ENCODE data around the gene SKIDA1. TPM values are rescaled to one million over a fixed set of nuclear protein-coding genes. Genes with fewer than 3 reads are reported as not detected.
"Not testable (repeated sequence)": the region's sequence is repeated elsewhere in the genome, so short reads cannot be mapped to it uniquely, and the experiment has no call there.

The SKIDA1 gene
- 1 to 10 TPM in 1 of 2 donors, under 1 TPM in 1; 0.33 to 1.2 TPM for total RNA-seq
- long read RNA-seq, donor 1: 0 reads
- long read RNA-seq, donor 2, partial matches to known transcripts: 0 of 1 reads
- long read RNA-seq, donor 2, other reads (novel, unspliced or antisense): 0 of 1 reads

DNA sequence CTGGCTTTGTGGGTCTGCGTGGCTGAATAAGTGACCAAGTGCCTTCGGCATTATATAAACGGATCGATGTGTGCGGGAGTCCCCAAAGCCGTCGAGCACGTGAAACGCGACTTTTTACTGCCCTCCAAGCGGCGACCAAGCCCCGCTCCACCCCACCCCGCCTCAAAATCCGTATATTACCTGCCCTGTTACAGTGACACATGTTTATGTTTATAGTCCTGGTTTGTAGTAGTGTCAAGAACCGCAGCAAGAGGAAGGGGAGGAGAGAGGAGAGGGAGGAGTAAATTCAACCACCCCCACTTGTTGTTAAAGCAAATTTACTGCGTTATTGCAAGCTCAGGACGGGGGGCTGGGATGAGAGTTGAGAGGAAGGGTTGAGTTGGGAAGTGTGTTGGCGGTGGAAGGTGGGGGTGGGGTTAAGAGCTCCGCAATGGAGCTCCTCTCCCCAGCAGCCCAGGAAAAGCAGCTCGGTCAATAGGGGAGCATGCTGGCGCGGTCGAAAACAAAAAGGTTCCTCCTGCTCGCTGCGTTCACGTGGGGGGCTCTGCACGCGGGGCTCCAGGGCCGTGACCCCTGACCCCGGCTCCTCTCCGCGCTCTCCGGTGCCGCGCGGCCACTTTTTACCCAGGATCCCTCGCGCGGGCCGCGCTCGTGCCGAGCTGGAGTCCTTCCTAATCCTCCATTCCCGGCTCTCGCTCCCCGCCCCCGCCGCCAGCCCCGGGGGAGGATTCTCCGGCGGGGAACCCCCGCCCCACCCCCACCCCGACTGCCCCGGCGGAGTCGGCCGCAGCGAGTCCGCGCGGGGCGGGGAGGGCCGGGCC lies at the start of gene SKIDA1:
TSS of gene SKIDA1 (minus strand) at position 316 of the 821 bp plus-strand sequence. CDS start 7,860 bp downstream, outside the sequence.
- DNase-seq (ENCODE audit: low spot score): peak; percentile 96
- intact Hi-C loops (cut with DNase I): no loop called here

GRCh38 chr10:21574514-21574913 lies 49.0 kb upstream of the SKIDA1 start:
- intact Hi-C loops (cut with DNase I); DNase-seq (ENCODE audit: low spot score): not testable (repeated sequence)

GRCh38 chr10:21572578-21572977 lies 47.1 kb upstream of the SKIDA1 start:
- intact Hi-C loops (cut with DNase I): no loop called here
- no peak for DNase-seq (ENCODE audit: low spot score)

DNA sequence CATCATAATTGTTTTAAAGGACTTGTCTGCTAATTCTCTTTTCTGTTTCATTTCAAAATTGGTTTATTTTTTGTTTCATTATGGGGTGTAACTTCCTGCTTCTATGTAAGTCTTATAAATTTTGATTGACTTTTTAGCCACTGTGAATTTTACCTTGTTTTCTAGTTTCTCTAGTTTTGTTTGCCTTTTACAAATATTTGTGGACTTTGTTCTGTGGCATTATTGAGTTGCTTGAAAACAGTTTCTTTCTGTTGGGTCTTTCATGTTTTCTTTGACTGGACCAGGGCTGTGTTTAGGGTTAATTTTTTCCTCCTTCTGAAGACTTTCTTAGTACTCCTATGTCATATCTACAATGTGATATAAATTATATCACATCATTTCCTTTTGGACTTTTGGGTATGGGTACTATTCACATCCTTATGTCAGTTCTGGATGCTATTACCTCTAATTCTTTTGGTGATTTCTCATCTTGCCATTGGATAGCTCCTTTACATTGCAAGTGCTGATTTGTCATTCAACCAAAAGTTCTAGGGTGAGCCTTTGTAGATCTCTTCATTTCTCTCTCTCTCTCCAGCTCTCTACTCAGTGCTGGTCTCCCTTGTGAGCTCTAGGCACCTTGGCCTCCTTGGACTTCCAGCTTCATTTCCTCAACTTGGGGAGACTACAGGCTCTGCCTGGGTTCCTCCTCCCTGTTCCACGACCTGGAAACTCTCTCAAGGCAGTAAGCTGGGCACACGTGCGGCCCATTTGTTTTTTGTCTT lies 45.5 kb upstream of the SKIDA1 start:
- DNase-seq (ENCODE audit: low spot score): no peak
- intact Hi-C loops (cut with DNase I): no loop called here

DNA sequence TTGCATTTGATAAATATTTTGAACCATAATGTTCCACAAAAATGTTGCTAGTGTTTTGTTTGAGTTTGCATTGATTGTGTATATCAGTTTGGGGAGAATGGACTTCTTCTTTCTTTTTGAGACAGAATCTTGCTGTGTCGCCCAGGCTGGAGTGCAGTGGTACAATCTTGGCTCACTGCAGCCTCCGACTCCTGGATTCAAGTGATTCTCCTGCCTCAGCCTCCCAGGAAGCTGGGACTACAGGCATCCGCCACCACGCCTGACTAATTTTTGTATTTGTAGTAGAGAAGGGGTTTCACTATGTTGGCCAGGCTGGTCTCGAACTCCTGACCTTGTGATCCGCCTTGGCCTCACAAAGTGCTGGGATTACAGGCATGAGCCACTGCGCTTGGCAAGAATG lies 33.5 kb upstream of the SKIDA1 start:
- intact Hi-C loops (cut with DNase I); DNase-seq (ENCODE audit: low spot score): not testable (repeated sequence)

DNA sequence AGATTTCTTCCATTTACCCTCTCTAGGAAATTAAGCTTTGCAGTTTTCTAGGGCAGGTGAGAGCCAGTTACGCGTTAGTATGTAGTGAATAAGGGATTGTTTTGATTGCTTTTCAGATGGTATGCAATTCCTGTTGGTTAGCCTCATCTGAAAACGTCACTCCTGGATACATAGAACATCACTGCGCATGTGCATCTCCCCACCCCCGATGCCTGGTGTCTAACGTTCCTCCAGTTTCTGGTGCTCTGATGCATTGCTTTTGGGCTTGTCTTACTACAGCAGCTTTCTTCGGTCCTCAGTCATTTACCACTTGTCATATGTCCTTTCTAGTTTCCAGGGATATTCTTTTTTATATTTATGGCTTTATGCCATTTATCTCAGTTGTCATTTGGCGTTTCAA lies 31.0 kb upstream of the SKIDA1 start:
- intact Hi-C loops (cut with DNase I): no loop called here
- DNase-seq (ENCODE audit: low spot score): no peak

GRCh38 chr10:21552638-21553037 lies 27.2 kb upstream of the SKIDA1 start:
- DNase-seq (ENCODE audit: low spot score): no peak
- intact Hi-C loops (cut with DNase I): no loop called here

GRCh38 chr10:21547246-21547645 lies 21.8 kb upstream of the SKIDA1 start:
- DNase-seq (ENCODE audit: low spot score): no peak
- intact Hi-C loops (cut with DNase I): no loop called here

GRCh38 chr10:21540701-21541100 lies 15.2 kb upstream of the SKIDA1 start:
- intact Hi-C loops (cut with DNase I); DNase-seq (ENCODE audit: low spot score): not testable (repeated sequence)

DNA sequence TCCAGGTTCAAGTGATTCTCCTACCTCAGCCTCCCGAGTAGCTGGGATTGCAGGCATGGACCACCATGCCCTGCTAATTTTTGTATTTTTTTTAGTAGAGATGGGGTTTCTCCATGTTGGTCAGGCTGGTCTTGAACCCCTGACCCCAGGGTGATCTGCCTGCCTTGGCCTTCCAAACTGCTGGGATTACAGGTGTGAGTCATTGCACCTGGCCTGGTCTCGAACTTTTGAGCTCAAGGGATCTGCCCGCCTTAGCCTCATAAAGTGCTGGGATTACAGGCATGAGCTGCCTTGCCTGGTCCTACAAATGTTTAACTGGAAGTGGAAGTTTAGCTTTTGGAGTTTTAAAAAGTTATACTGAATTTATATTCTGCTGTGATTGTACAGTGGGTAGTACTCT lies 11.4 kb upstream of the SKIDA1 start:
- DNase-seq (ENCODE audit: low spot score): no peak
- intact Hi-C loops (cut with DNase I): loop anchor here in 1 of 2 donors (5.0 kb wide), 1 partner anchor 195 kb away; no protein-coding TSS in a partner anchor

- DNase-seq (ENCODE audit: low spot score): not testable (repeated sequence)
- intact Hi-C loops (cut with DNase I): loop anchor here in 1 of 2 donors (5.0 kb wide), 1 partner anchor 196 kb away; no protein-coding TSS in a partner anchor
Observed at GRCh38 chr10:21535976-21536375, 10.5 kb upstream of the SKIDA1 start.

DNA sequence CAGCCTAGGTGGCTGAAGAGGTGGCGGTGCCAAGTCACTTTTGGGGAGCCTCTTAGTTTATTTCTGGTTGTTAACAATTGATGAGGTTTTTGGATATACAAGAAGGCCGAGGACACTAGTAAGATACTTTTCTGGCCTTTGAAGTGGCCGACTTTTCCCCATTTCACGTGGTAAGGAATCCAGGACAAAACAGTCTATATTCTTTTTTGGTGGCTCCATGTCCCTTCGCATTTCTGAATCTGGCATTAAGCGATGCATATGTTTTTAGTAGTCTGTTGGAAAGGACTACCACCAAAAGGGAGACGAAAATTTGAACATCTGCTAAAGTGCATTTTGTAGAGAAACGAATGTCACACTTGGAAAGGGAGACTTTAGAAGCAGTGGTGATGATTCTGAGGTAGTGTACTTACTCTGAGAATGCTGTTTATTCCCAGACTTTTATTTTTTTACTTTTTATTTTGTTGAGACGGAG lies 10.0 kb upstream of the SKIDA1 start:
- DNase-seq (ENCODE audit: low spot score): no peak
- intact Hi-C loops (cut with DNase I): loop anchor here in 1 of 2 donors (5.0 kb wide), 1 partner anchor 197 kb away; no protein-coding TSS in a partner anchor

- intact Hi-C loops (cut with DNase I): loop anchor here in 1 of 2 donors (5.0 kb wide), 1 partner anchor 197 kb away; no protein-coding TSS in a partner anchor
- DNase-seq (ENCODE audit: low spot score): peak; percentile 87
Observed at GRCh38 chr10:21534604-21535493, 9.4 kb upstream of the SKIDA1 start.

DNA sequence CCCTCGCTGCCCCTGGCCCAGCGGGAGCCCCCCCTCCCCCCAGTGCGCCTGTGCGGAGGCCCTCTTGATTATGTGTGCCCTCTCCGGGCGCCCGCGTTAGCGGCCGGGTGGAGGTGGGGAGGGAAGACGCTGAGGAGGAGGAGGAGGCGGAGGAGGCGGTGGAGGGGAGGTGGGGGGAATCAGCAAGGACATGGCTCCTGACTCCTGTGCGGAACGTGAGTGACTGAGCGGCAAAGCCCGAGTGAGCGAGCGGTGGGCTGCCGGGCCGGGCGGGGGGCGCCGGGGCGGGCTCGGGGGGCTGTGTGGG lies 8.8 kb upstream of the SKIDA1 start:
- intact Hi-C loops (cut with DNase I): no loop called here
- no peak for DNase-seq (ENCODE audit: low spot score)

DNA sequence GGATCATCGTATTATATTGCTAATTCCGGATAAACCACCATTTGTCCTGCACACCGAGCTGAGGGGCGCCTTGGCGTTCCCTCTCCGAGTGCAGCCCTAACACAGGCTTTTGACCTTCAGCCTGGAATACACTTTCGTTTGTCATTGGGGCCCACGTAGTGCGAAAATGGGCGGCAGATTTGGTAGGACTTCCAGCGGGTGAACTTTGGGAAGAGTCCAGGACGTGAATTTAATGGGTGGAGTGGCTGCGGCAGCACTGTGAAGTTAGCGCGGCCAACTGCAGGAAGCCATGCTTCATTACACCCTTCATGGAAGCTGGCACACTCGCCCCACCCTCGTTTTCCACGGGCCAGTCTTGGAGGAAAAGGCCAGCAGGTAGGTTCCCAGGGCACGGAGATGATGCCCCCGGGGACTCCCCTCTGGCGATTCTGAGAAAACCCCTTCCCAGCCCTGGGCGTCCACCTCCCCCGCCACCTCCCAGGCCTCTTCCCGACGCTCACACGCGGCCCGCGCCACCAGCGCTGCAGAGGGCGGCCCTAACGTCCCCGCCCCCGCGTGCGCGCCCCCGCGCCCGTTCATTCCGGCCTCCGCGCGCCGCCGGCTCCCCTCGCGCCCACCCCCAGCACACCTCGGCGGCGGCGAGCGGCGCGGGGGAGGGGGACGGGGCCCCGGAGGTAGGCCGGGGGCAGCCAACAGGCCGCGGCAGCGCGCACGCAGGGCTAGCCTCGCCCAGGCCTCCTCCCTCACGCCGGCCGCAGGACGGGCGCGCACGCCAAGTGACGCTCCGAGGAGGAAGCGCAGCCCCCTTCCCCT lies 8.2 kb upstream of the SKIDA1 start, which contains the start of gene MLLT10:
TSS of gene MLLT10 (plus strand) at position 766 of the 813 bp plus-strand sequence. CDS start 413 bp downstream, outside the sequence.
- intact Hi-C loops (cut with DNase I): no loop called here
- DNase-seq (ENCODE audit: low spot score): peak; percentile 98

- intact Hi-C loops (cut with DNase I): no loop called here
- no peak for DNase-seq (ENCODE audit: low spot score)
Observed at GRCh38 chr10:21532694-21533466, 7.4 kb upstream of the SKIDA1 start.

- DNase-seq (ENCODE audit: low spot score): no peak
- intact Hi-C loops (cut with DNase I): no loop called here
Observed at GRCh38 chr10:21531164-21531563, 5.7 kb upstream of the SKIDA1 start.
